PFSK-1 (cell line): Measurements from ENCODE around the gene MBD3L2.

Experiments used
- POLR2AphosphoS5 ChIP-seq: IDR thresholded peaks from 2 replicates; pipeline ENCODE4 v1.6.1; 2012; ENCODE audit warnings: low read depth, mild to moderate bottlenecking, control low read depth, low read length, moderate library complexity
- SIN3A ChIP-seq: IDR thresholded peaks from 2 replicates; pipeline ENCODE4 v1.6.1; 2012; ENCODE audit warnings: mild to moderate bottlenecking, low read length, moderate library complexity, borderline replicate concordance; ENCODE audit not compliant: insufficient read depth
- TAF1 ChIP-seq: IDR thresholded peaks from 2 replicates; pipeline ENCODE4 v1.6.1; 2012; ENCODE audit warnings: low read length, control low read depth, borderline replicate concordance; ENCODE audit not compliant: insufficient read depth
- TF ChIP-seq, protein P1 (sequence below), 2 experiments: IDR thresholded peaks; 2 replicates each; pipeline versions ENCODE4 v1.6.1 to v1.8.0; 2011 to 2012; ENCODE audit warnings: low read depth in 2 of 2, low read length in 2 of 2, control low read depth in 1 of 2, inconsistent platforms in 1 of 2, mild to moderate bottlenecking in 1 of 2, moderate library complexity in 1 of 2; ENCODE audit not compliant: insufficient read depth in 1 of 2

DNA sequence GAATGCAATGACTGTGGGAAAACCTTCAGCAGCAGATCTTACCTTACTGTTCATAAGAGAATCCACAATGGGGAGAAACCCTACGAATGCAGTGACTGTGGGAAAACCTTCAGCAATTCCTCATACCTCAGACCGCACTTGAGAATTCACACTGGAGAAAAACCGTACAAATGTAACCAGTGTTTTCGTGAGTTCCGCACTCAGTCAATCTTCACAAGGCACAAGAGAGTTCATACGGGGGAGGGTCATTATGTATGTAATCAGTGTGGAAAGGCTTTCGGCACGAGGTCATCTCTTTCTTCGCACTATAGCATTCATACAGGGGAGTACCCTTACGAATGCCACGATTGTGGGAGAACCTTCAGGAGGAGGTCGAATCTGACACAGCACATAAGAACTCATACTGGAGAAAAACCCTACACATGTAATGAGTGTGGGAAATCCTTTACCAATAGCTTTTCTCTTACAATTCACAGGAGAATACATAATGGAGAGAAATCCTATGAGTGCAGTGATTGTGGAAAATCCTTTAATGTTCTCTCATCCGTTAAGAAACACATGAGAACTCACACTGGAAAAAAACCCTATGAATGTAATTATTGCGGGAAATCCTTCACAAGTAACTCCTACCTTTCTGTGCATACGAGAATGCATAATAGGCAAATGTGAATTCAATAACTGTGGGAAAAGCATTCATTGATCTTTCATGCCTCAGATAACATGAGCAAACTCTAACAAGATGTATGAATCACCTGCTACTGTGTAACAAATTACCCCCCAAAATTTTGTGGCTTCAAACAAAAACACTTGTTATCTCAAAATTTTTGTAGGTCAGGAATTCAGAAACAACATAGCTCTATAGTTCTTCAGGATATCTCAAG is 34.2 kb downstream of the MBD3L2 start:
- TF ChIP-seq SIN3A (no peak), POLR2AphosphoS5 (no peak), TAF1 (no peak)
- TF ChIP-seq, protein P1, sequence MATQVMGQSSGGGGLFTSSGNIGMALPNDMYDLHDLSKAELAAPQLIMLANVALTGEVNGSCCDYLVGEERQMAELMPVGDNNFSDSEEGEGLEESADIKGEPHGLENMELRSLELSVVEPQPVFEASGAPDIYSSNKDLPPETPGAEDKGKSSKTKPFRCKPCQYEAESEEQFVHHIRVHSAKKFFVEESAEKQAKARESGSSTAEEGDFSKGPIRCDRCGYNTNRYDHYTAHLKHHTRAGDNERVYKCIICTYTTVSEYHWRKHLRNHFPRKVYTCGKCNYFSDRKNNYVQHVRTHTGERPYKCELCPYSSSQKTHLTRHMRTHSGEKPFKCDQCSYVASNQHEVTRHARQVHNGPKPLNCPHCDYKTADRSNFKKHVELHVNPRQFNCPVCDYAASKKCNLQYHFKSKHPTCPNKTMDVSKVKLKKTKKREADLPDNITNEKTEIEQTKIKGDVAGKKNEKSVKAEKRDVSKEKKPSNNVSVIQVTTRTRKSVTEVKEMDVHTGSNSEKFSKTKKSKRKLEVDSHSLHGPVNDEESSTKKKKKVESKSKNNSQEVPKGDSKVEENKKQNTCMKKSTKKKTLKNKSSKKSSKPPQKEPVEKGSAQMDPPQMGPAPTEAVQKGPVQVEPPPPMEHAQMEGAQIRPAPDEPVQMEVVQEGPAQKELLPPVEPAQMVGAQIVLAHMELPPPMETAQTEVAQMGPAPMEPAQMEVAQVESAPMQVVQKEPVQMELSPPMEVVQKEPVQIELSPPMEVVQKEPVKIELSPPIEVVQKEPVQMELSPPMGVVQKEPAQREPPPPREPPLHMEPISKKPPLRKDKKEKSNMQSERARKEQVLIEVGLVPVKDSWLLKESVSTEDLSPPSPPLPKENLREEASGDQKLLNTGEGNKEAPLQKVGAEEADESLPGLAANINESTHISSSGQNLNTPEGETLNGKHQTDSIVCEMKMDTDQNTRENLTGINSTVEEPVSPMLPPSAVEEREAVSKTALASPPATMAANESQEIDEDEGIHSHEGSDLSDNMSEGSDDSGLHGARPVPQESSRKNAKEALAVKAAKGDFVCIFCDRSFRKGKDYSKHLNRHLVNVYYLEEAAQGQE (IDR thresholded peaks at IDR 0.05; ENCODE audit: insufficient read depth in 1 of 2, low read depth in 2 of 2, low read length in 2 of 2): no peak
